Esophagus (tissue), 2 donors: ENCODE measurements around the gene FOXD3. TPM values are rescaled to one million over a fixed set of nuclear protein-coding genes. Genes with fewer than 3 reads are reported as not detected.

Experiments
- H3K27ac ChIP-seq, 2 donors: one replicate each; pipeline ENCODE4 v1.5.1; 2013; ENCODE audit warnings: low read depth in 2 of 2, mild to moderate bottlenecking in 2 of 2, inconsistent platforms in 1 of 2, low read length in 1 of 2, moderate library complexity in 1 of 2
- H3K27me3 ChIP-seq, 2 donors: one replicate each; pipeline ENCODE4 v1.6.1; 2013; ENCODE audit warnings: low read length in 2 of 2, control low read depth in 1 of 2, mild to moderate bottlenecking in 1 of 2; ENCODE audit not compliant: insufficient read depth in 2 of 2, control insufficient read depth in 1 of 2
- H3K36me3 ChIP-seq, 2 donors: one replicate each; pipeline ENCODE4 v1.6.1; 2013; ENCODE audit warnings: low read length in 1 of 2; ENCODE audit not compliant: control insufficient read depth in 2 of 2, insufficient read depth in 2 of 2
- H3K4me1 ChIP-seq, 2 donors: one replicate each; pipeline ENCODE4 v1.6.1; 2013; ENCODE audit warnings: low read length in 1 of 2; ENCODE audit not compliant: control insufficient read depth in 2 of 2, insufficient read depth in 2 of 2
- H3K4me3 ChIP-seq, 2 donors: one replicate each; pipeline ENCODE4 v1.5.1; 2013; ENCODE audit warnings: low read length in 2 of 2, mild to moderate bottlenecking in 2 of 2, low read depth in 1 of 2, moderate library complexity in 1 of 2
- H3K9me3 ChIP-seq, 2 donors: one replicate each; pipeline ENCODE4 v1.6.1; 2013; ENCODE audit warnings: mild to moderate bottlenecking in 2 of 2, low read depth in 1 of 2, low read length in 1 of 2, moderate library complexity in 1 of 2; ENCODE audit not compliant: control insufficient read depth in 2 of 2, insufficient read depth in 1 of 2
- WGBS, 2 donors: extraction: QIAGEN DNeasy Blood & Tissue Kit; methylation state at CpG; one replicate each; pipeline ENCODE4 v1.1.7; 2013; 5-methylcytosine and 5-hydroxymethylcytosine counted together
- polyA plus RNA-seq, 2 donors: library from polyadenylated mRNA; stranded (reverse); fragments of 200-250 nt; gene quantifications; one replicate each; pipeline ENCODE4 v1.2.3, GENCODE V29; 2013
- donor health status: healthy with polysubstance abuse.
- donor health status: Bipolar disorder and iron deficiency.

The FOXD3 gene
- polyA plus RNA-seq, 2 donors = 0.06 to 0.16 TPM

- no peaks in the 10 kb centered on the region for H3K4me1 ChIP-seq
- H3K27me3 ChIP-seq = peaks cover 0 to 4% of the 10 kb centered on the region in 2 donors
- no peaks in the 10 kb centered on the region for H3K9me3 ChIP-seq
- WGBS, 2 donors = 20 to 21% methylated on average over 2 of the region's 2 CpGs
- H3K27ac ChIP-seq = no peak overlapping the region
- no peaks in the 10 kb centered on the region for H3K36me3 ChIP-seq
- no peak overlapping the region for H3K4me3 ChIP-seq
Observed at GRCh38 chr1:63304410-63304809, 18.0 kb upstream of the FOXD3 start.

GRCh38 chr1:63305043-63305442 is 17.3 kb upstream of the FOXD3 start:
- H3K4me3 ChIP-seq = no peak overlapping the region
- H3K27me3 ChIP-seq = peaks cover 3 to 4% of the 10 kb centered on the region in 2 donors
- H3K9me3 ChIP-seq = no peaks in the 10 kb centered on the region
- no peaks in the 10 kb centered on the region for H3K36me3 ChIP-seq
- no peaks in the 10 kb centered on the region for H3K4me1 ChIP-seq
- H3K27ac ChIP-seq = no peak overlapping the region

DNA sequence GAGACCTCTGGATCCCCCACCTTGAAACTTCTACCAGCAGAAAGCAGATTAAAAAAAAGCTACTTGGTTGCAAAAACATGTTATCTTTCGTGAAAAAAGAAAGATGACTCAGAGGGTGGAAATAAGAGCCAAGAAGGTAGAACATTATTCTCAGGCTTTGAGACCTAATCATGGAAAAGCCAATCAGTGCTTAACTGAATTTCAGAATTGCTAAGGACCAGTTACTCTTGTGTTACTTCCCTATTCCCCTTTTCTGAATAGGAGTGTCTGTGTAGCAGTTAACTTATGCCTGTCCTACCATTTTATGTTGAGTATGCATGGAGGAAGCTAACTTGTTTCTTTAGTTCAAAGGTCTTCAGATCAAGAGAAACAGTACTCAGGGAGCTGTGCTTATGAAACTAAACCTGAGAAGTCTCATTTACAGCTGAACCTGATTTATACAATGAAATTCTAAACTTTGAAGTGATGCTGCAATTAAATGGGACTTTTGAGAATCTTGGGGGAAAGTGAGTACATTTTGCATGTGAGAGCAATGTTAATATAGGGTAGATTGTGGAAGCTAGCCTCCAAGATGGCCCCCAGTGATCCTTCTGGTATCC is 15.1 kb upstream of the FOXD3 start:
- no peaks in the 10 kb centered on the region for H3K36me3 ChIP-seq
- H3K27me3 ChIP-seq = peaks cover 3 to 4% of the 10 kb centered on the region in 2 donors
- H3K27ac ChIP-seq = no peak overlapping the region
- H3K4me3 ChIP-seq = no peak overlapping the region
- no peaks in the 10 kb centered on the region for H3K4me1 ChIP-seq
- WGBS, 2 donors = 53 to 63% methylated on average over 1 of the region's 1 CpG
- H3K9me3 ChIP-seq = no peaks in the 10 kb centered on the region

DNA sequence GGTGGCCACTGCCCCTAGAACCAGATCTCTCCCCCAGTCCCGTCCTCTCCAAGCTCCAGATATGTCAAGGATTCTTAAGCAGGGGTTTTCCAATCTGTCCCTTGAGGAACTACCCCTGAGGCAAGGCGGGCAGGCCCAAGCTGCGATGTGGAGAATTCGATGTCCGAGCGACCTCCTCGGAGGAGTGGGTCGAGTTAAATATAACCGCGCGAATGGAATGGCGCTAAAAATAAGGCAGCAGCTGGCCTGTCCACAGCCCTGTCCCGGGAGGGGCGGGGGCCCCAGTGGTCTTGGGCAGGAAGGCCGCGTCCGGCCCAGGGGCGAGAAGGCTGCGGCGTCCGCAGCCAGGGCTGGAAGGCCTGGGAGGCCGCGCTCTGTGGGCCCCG is 5.8 kb upstream of the FOXD3 start:
- Histone ChIP-seq H3K36me3 (no peaks in the 10 kb centered on the region), H3K27me3 (peaks cover 0 to 34% of the 10 kb centered on the region in 2 donors), H3K4me3 (peak overlapping the region in 1 of 2 donors; percentile 52), H3K27ac (no peak overlapping the region), H3K4me1 (peaks cover 0 to 4% of the 10 kb centered on the region in 2 donors), H3K9me3 (peaks cover 2 to 26% of the 10 kb centered on the region in 2 donors)
- WGBS, 2 donors = 26 to 31% methylated on average over 24 of the region's 24 CpGs

DNA sequence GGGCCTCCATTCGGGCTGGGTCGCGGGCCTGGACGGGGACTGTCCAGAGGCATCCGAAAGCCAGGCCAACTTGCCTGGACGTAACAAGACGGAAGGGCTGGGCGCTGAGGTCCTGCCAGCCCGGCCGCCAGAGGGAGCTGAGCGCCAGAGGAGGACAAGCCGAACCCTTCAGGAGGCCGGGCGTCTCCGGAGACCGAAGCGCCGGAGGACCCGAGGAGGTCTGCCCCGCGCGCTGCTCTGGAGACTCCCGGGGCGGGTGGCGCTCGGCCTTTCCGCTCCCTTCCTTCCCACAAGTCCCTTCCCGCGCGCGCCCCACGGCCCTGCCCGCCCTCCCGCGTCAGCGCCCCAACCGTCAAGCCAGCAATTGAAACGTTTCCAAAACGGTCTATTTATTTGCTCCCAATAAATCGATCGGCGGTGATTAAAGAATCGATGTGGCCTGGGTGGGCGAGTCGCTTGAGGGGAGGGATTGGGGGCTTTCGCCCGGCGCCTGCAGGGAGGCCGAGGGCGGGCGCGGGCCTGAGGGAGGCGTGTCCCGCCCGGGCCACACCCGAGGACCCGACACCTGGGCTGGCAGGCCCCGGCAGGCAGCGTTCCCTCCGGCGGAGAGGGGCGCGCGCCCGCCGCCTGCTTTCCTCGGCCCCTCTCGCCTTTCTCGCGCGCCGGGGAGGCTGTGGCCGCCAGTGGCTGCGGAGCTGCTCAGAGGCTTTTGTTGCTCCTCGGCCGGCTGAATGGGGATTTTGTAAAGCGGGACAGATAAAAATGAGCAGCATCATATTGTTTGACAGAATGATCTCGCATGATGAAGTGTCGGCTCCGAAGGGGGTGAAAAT is 5.2 kb upstream of the FOXD3 start:
- 1 to 2% methylated on average over 71 to 80 of the region's 80 CpGs for WGBS, 2 donors
- Histone ChIP-seq H3K27me3 (peaks cover 0 to 40% of the 10 kb centered on the region in 2 donors), H3K4me1 (peaks cover 0 to 4% of the 10 kb centered on the region in 2 donors), H3K27ac (no peak overlapping the region), H3K36me3 (no peaks in the 10 kb centered on the region), H3K9me3 (peaks cover 2 to 26% of the 10 kb centered on the region in 2 donors), H3K4me3 (peak overlapping the region; percentile 52 to 55)

DNA sequence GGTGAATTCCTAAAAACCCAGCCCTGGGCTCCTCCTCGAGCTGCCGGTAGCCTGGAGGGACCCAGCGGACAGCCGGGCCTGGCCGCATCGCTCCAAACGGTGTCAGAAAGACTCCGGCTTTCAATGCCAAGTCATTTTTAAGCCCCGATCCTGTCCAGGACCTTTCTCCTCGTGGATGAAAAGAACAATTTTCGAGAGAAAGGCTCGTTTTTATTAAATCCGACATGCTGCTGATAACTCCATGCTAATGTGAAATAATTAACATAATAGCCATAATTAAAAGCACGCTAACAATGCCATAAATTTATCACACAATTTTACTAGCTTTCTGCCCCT is 4.6 kb upstream of the FOXD3 start:
- 9 to 12% methylated on average over 14 of the region's 14 CpGs for WGBS, 2 donors
- Histone ChIP-seq H3K36me3 (no peaks in the 10 kb centered on the region), H3K9me3 (peaks cover 2 to 26% of the 10 kb centered on the region in 2 donors), H3K4me3 (peak overlapping the region in 1 of 2 donors; percentile 52), H3K27me3 (peaks cover 0 to 45% of the 10 kb centered on the region in 2 donors), H3K27ac (no peak overlapping the region), H3K4me1 (peaks cover 0 to 4% of the 10 kb centered on the region in 2 donors)

DNA sequence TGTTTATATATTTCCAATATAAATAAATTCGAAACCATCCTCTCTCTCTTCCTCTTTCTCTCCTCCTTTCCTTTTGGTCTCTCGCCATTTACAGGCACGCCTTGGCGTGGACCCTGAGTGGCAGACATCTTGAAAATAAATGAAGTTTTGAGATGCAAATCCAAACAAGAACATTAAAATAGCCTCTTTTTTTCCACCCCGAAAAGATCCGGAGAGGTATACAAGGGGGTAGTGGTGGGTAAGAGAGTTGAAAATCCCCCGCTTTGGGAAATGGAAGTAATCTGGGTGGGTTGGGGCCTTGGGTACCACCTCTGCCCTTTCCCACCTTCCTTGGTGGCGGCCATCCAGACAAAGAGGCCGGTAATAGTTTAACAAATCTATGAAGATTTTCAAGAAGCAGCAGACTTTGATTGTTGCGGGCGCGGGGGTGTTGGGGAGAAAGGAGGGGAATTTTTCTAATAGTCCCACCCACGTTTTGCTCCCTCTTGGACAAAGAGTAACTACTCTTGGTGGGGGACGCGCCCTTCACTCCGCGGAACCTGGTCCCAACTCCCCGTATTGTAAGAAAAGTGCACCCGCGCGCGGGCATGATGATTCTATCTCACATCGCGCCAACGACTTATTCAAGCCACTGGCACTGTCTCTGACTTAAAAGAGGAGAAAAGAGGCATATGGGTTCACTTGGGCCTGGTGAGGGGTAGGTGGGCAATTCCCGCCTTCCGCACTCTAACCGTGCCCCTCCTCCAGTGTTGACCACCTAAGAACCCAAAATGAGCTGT is 4.0 kb upstream of the FOXD3 start:
- Histone ChIP-seq H3K27me3 (peaks cover 0 to 48% of the 10 kb centered on the region in 2 donors), H3K4me1 (peaks cover 0 to 9% of the 10 kb centered on the region in 2 donors), H3K9me3 (peaks cover 2 to 26% of the 10 kb centered on the region in 2 donors), H3K27ac (no peak overlapping the region), H3K4me3 (no peak overlapping the region), H3K36me3 (no peaks in the 10 kb centered on the region)
- 23 to 32% methylated on average over 28 of the region's 28 CpGs for WGBS, 2 donors

DNA sequence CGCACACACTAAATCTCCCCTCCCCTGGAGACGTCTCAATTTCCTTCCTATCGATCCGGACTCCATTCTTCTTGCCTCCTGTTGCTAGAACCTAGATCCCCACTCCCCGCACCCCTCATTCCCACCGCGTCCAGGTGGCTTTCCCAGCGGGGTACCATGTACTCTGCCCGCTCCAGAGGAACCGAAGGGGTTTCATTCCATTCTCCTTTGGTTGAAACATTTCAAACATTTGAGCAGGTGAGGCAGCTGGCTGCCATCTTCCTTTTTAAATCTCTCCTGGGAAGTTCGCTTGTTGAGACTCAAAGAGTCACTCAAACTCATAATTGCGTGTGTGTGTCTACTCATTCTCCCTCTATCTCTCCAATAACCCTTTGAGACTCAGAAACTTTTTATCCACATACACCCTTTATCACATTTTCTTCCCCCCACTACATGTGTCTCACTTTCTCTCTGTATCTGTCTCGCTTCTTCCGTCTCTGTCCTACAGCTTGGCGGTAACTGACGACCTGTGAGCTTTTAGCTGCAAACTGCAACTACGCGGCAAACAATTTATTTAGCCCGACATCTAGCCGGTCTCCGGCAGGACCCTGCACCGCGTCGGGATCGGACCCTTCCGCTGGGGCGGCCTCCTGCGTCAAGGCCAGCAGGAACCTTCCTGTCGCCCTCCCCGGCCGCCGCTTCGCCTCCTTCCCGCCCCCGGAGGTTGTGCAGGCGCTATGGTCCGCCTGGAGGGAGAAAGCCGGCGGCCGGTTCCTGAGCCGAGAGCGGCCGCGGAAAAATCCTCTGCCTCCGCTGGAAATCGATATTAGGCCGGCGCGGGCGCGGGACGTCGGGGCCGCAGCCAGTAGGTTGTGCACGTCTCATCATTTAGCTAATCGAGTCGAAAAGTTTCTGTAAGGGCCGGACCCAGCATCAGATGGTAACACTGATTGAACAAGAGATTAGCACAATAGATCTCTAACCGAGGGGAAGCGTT is 3.0 kb upstream of the FOXD3 start:
- H3K36me3 ChIP-seq = no peaks in the 10 kb centered on the region
- no peak overlapping the region for H3K27ac ChIP-seq
- H3K27me3 ChIP-seq = peaks cover 0 to 55% of the 10 kb centered on the region in 2 donors
- no peak overlapping the region for H3K4me3 ChIP-seq
- WGBS, 2 donors = 10 to 15% methylated on average over 60 of the region's 60 CpGs
- peaks cover 3 to 13% of the 10 kb centered on the region in 2 donors for H3K4me1 ChIP-seq
- peaks cover 2 to 29% of the 10 kb centered on the region in 2 donors for H3K9me3 ChIP-seq
